ENCODE results near the gene ADARB2. TPM values are rescaled to one million over a fixed set of nuclear protein-coding genes. Genes with fewer than 3 reads are reported as not detected.

Gene ADARB2
- total RNA-seq, 4 donors from 2014 or later, result 8.4 to 23.2 (median 19.6) TPM

GRCh38 chr10:1316121-1316808, 421.1 kb downstream of the ADARB2 start:
- Histone ChIP-seq H3K27ac (no peak overlapping the region), H3K36me3 (no peaks in the 10 kb centered on the region), H3K4me3 (no peak overlapping the region), H3K9me3 (no peaks in the 10 kb centered on the region), H3K4me1 (peaks cover 0 to 3% (median 0%) of the 10 kb centered on the region in 4 donors), H3K27me3 (no peaks in the 10 kb centered on the region)
- no peak for DNase-seq (ENCODE audit: low spot score in 2 of 2)
- 70 to 74% methylated on average over 16 of the region's 16 CpGs for WGBS, 2 donors
- TF ChIP-seq, protein P1, sequence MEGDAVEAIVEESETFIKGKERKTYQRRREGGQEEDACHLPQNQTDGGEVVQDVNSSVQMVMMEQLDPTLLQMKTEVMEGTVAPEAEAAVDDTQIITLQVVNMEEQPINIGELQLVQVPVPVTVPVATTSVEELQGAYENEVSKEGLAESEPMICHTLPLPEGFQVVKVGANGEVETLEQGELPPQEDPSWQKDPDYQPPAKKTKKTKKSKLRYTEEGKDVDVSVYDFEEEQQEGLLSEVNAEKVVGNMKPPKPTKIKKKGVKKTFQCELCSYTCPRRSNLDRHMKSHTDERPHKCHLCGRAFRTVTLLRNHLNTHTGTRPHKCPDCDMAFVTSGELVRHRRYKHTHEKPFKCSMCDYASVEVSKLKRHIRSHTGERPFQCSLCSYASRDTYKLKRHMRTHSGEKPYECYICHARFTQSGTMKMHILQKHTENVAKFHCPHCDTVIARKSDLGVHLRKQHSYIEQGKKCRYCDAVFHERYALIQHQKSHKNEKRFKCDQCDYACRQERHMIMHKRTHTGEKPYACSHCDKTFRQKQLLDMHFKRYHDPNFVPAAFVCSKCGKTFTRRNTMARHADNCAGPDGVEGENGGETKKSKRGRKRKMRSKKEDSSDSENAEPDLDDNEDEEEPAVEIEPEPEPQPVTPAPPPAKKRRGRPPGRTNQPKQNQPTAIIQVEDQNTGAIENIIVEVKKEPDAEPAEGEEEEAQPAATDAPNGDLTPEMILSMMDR (IDR thresholded peaks at IDR 0.05), result no peak
- TF ChIP-seq POLR2A (IDR thresholded peaks at IDR 0.05) (no peak), EP300 (IDR thresholded peaks at IDR 0.05) (no peak)

GRCh38 chr10:1315178-1315577, 422.1 kb downstream of the ADARB2 start:
- DNase-seq (ENCODE audit: low spot score in 2 of 2), result no peak
- no peak overlapping the region for H3K27ac ChIP-seq
- H3K27me3 ChIP-seq, result no peaks in the 10 kb centered on the region
- H3K9me3 ChIP-seq, result no peaks in the 10 kb centered on the region
- H3K4me3 ChIP-seq, result no peak overlapping the region
- no peaks in the 10 kb centered on the region for H3K36me3 ChIP-seq
- peaks cover 0 to 8% (median 0%) of the 10 kb centered on the region in 4 donors for H3K4me1 ChIP-seq
- 95 to 98% methylated on average over 9 to 10 of the region's 10 CpGs for WGBS, 2 donors
- no peak for TF ChIP-seq EP300 (IDR thresholded peaks at IDR 0.05)
- TF ChIP-seq, protein P1 (IDR thresholded peaks at IDR 0.05), result no peak
- TF ChIP-seq POLR2A (IDR thresholded peaks at IDR 0.05), result no peak

- H3K4me3 ChIP-seq, result no peak overlapping the region
- no peak for TF ChIP-seq EP300 (IDR thresholded peaks at IDR 0.05)
- 92 to 95% methylated on average over 7 of the region's 7 CpGs for WGBS, 2 donors
- peaks cover 0 to 18% (median 0%) of the 10 kb centered on the region in 4 donors for H3K4me1 ChIP-seq
- H3K27ac ChIP-seq, result no peak overlapping the region
- no peaks in the 10 kb centered on the region for H3K36me3 ChIP-seq
- H3K9me3 ChIP-seq, result no peaks in the 10 kb centered on the region
- H3K27me3 ChIP-seq, result no peaks in the 10 kb centered on the region
- no peak for DNase-seq (ENCODE audit: low spot score in 2 of 2)
Observed at GRCh38 chr10:1311726-1312125, 425.6 kb downstream of the ADARB2 start.

- no peak overlapping the region for H3K4me3 ChIP-seq
- no peaks in the 10 kb centered on the region for H3K9me3 ChIP-seq
- no peak for TF ChIP-seq EP300 (IDR thresholded peaks at IDR 0.05)
- TF ChIP-seq, protein P1 (IDR thresholded peaks at IDR 0.05), result no peak
- no peak for TF ChIP-seq POLR2A (IDR thresholded peaks at IDR 0.05)
- H3K27me3 ChIP-seq, result no peaks in the 10 kb centered on the region
- no peak overlapping the region for H3K27ac ChIP-seq
- no peak for DNase-seq (ENCODE audit: low spot score in 2 of 2)
- WGBS, 2 donors, result 45 to 52% methylated on average over 9 of the region's 9 CpGs
- H3K4me1 ChIP-seq, result peaks cover 0 to 15% (median 0%) of the 10 kb centered on the region in 4 donors
- H3K36me3 ChIP-seq, result no peaks in the 10 kb centered on the region
Observed at GRCh38 chr10:1310271-1310789, 427.0 kb downstream of the ADARB2 start.

- Histone ChIP-seq H3K4me3 (no peak overlapping the region), H3K9me3 (no peaks in the 10 kb centered on the region), H3K4me1 (peaks cover 0 to 15% (median 0%) of the 10 kb centered on the region in 4 donors), H3K36me3 (no peaks in the 10 kb centered on the region), H3K27me3 (no peaks in the 10 kb centered on the region), H3K27ac (no peak overlapping the region)
- 58 to 67% methylated on average over 7 of the region's 7 CpGs for WGBS, 2 donors
- DNase-seq (ENCODE audit: low spot score in 2 of 2), result no peak
- TF ChIP-seq EP300 (IDR thresholded peaks at IDR 0.05) (no peak), POLR2A (IDR thresholded peaks at IDR 0.05) (no peak)
- TF ChIP-seq, protein P1 (IDR thresholded peaks at IDR 0.05), result no peak
Observed at GRCh38 chr10:1309617-1310270, 427.6 kb downstream of the ADARB2 start.
